GM20431 (cell line): Measurements from ENCODE around the gene TFF2.

Source experiments
- in situ Hi-C: fragments of 300-500 bp; cut with MseI, MboI; formaldehyde crosslinking; loops from one replicate; pipeline ENCODE4 v1.15.0; 2020; ENCODE audit warnings: low sequenced_read_pairs; ENCODE audit not compliant: unreplicated experiment

TFF2 gene

GRCh38 chr21:42331660-42332059 is 19.1 kb downstream of the TFF2 start:
- in situ Hi-C loops: no loop called here

GRCh38 chr21:42330380-42331371 is 20.1 kb downstream of the TFF2 start:
- in situ Hi-C loops: no loop called here

- in situ Hi-C loops: no loop called here
Observed at GRCh38 chr21:42324896-42325295, 25.9 kb downstream of the TFF2 start.

GRCh38 chr21:42321845-42322244 is 28.9 kb downstream of the TFF2 start:
- in situ Hi-C loops: no loop called here

GRCh38 chr21:42321231-42321630 is 29.6 kb downstream of the TFF2 start:
- in situ Hi-C loops: no loop called here

GRCh38 chr21:42320791-42321190 is 30.0 kb downstream of the TFF2 start:
- in situ Hi-C loops: no loop called here

- in situ Hi-C loops: no loop called here
Observed at GRCh38 chr21:42319851-42320572, 30.8 kb downstream of the TFF2 start.

GRCh38 chr21:42319376-42319775 is 31.4 kb downstream of the TFF2 start:
- in situ Hi-C loops: no loop called here

- in situ Hi-C loops: no loop called here
Observed at GRCh38 chr21:42317826-42318746, 32.7 kb downstream of the TFF2 start.

GRCh38 chr21:42317341-42317741 is 33.5 kb downstream of the TFF2 start:
- in situ Hi-C loops: no loop called here

GRCh38 chr21:42316891-42317290 is 33.9 kb downstream of the TFF2 start:
- in situ Hi-C loops: no loop called here

GRCh38 chr21:42315296-42315891 is 35.4 kb downstream of the TFF2 start, which contains the start of gene TFF3:
Gene TFF3, minus strand, starts transcription at chr21:42315409. Its CDS starts 35 bp downstream, at chr21:42315374.
- in situ Hi-C loops: no loop called here

GRCh38 chr21:42314616-42315295 is 36.0 kb downstream of the TFF2 start:
- in situ Hi-C loops: no loop called here

GRCh38 chr21:42313501-42313969 is 37.3 kb downstream of the TFF2 start:
- in situ Hi-C loops: no loop called here

- in situ Hi-C loops: no loop called here
Observed at GRCh38 chr21:42312626-42313104, 38.1 kb downstream of the TFF2 start.

- in situ Hi-C loops: no loop called here
Observed at GRCh38 chr21:42311816-42312625, 38.8 kb downstream of the TFF2 start.

GRCh38 chr21:42311160-42311559 is 39.6 kb downstream of the TFF2 start:
- in situ Hi-C loops: no loop called here

- in situ Hi-C loops: no loop called here
Observed at GRCh38 chr21:42310411-42311001, 40.3 kb downstream of the TFF2 start.
